Lower lobe of right lung (tissue), 2 donors: ENCODE measurements around the gene PCDHGB1. TPM values are rescaled to one million over a fixed set of nuclear protein-coding genes. Genes with fewer than 3 reads are reported as not detected.

Source experiments
- ATAC-seq, 2 donors: fragments of 200-7000 bp; cut with Tn5 transposase; one replicate each; pipeline ENCODE4 v1.9.1; 2020 to 2022; ENCODE audit warnings: mild to moderate bottlenecking in 2 of 2, moderate library complexity in 2 of 2
- DNase-seq: peaks from one replicate; pipeline ENCODE4 v3.0.0-alpha.2; 2020
- H3K27ac ChIP-seq: fragments of 200-600 bp; one replicate; pipeline ENCODE4 v1.8.0; 2022
- H3K27me3 ChIP-seq: fragments of 200-600 bp; one replicate; pipeline ENCODE4 v1.8.0; 2022; ENCODE audit warnings: low read depth
- H3K36me3 ChIP-seq: fragments of 200-600 bp; one replicate; pipeline ENCODE4 v1.8.0; 2022; ENCODE audit warnings: mild to moderate bottlenecking
- H3K4me1 ChIP-seq: fragments of 200-600 bp; one replicate; pipeline ENCODE4 v1.8.0; 2022
- H3K4me3 ChIP-seq: fragments of 200-600 bp; one replicate; pipeline ENCODE4 v1.8.0; 2022; ENCODE audit warnings: mild to moderate bottlenecking
- H3K9me3 ChIP-seq: fragments of 200-600 bp; one replicate; pipeline ENCODE4 v1.8.0; 2022
- intact Hi-C: fragments of 100-400 bp; cut with DNase I; formaldehyde crosslinking; loops from one replicate; pipeline ENCODE4 v1.11.0; 2022
- total RNA-seq: library from RNA; stranded (reverse); fragmentation: NEBNext Ultra II Directional; extraction: Animal tissue kit (Norgen Biotek cat#: 25700); gene quantifications from one replicate; pipeline ENCODE4 v1.2.1, GENCODE V29; 2021
- TF ChIP-seq, protein P1 (sequence below): fragments of 200-600 bp; IDR thresholded peaks from one replicate; pipeline ENCODE4 v1.8.0; 2022; ENCODE audit warnings: antibody characterized with exemption, mild to moderate bottlenecking
- donor health status: DM: no; HTN: yes; CAD: no; lungs with severe emphysema.

PCDHGB1 gene
- total RNA-seq, 1 donor from 2014 or later: 1.8 TPM

- Histone ChIP-seq H3K9me3 (peaks cover 63% of the 10 kb centered on the region), H3K4me1 (no peaks in the 10 kb centered on the region), H3K27me3 (peaks cover 40% of the 10 kb centered on the region), H3K4me3 (no peak overlapping the region), H3K27ac (no peak overlapping the region), H3K36me3 (no peaks in the 10 kb centered on the region)
- no peak for DNase-seq
- TF ChIP-seq, protein P1, sequence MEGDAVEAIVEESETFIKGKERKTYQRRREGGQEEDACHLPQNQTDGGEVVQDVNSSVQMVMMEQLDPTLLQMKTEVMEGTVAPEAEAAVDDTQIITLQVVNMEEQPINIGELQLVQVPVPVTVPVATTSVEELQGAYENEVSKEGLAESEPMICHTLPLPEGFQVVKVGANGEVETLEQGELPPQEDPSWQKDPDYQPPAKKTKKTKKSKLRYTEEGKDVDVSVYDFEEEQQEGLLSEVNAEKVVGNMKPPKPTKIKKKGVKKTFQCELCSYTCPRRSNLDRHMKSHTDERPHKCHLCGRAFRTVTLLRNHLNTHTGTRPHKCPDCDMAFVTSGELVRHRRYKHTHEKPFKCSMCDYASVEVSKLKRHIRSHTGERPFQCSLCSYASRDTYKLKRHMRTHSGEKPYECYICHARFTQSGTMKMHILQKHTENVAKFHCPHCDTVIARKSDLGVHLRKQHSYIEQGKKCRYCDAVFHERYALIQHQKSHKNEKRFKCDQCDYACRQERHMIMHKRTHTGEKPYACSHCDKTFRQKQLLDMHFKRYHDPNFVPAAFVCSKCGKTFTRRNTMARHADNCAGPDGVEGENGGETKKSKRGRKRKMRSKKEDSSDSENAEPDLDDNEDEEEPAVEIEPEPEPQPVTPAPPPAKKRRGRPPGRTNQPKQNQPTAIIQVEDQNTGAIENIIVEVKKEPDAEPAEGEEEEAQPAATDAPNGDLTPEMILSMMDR: no peak
- intact Hi-C loops: no loop called here
- no peak for ATAC-seq
These were observed 49.8 kb downstream of the PCDHGB1 start for GRCh38 chr5:141399555-141400258.

Other genes with a start within 250 kb of the PCDHGB1 start
- 1.5 TPM for gene PCDHB3, start 249.6 kb upstream of the PCDHGB1 start, total RNA-seq
- 2.2 TPM for gene PCDHB4, start 228.3 kb upstream of the PCDHGB1 start, total RNA-seq
- 1.8 TPM for gene PCDHB5, start 214.9 kb upstream of the PCDHGB1 start, total RNA-seq
- 0.41 TPM for gene PCDHB6, start 200.0 kb upstream of the PCDHGB1 start, total RNA-seq
- 1.9 TPM for gene PCDHB7, start 177.5 kb upstream of the PCDHGB1 start, total RNA-seq
- 2.6 TPM for gene PCDHB8, start 172.3 kb upstream of the PCDHGB1 start, total RNA-seq
- 2.6 TPM for gene PCDHB16, start 167.7 kb upstream of the PCDHGB1 start, total RNA-seq
- 3.0 TPM for gene PCDHB9, start 162.9 kb upstream of the PCDHGB1 start, total RNA-seq
- 2.0 TPM for gene PCDHB10, start 157.7 kb upstream of the PCDHGB1 start, total RNA-seq
- 2.7 TPM for gene PCDHB11, start 150.5 kb upstream of the PCDHGB1 start, total RNA-seq
- 1.7 TPM for gene PCDHB12, start 141.4 kb upstream of the PCDHGB1 start, total RNA-seq
- 2.9 TPM for gene PCDHB13, start 136.2 kb upstream of the PCDHGB1 start, total RNA-seq
- 2.1 TPM for gene PCDHB14, start 126.8 kb upstream of the PCDHGB1 start, total RNA-seq
- gene PCDHB15, start 104.7 kb upstream of the PCDHGB1 start, total RNA-seq: 2.8 TPM
- 0.71 TPM for gene SLC25A2, start 46.0 kb upstream of the PCDHGB1 start, total RNA-seq
- 65.0 TPM for gene TAF7, start 29.3 kb upstream of the PCDHGB1 start, total RNA-seq
- gene PCDHGA1, start 19.6 kb upstream of the PCDHGB1 start, total RNA-seq: 0.53 TPM
- 2.7 TPM for gene PCDHGA2, start 11.3 kb upstream of the PCDHGB1 start, total RNA-seq
- 1.8 TPM for gene PCDHGA3, start 6.3 kb upstream of the PCDHGB1 start, total RNA-seq
- gene PCDHGA4, start 4.9 kb downstream of the PCDHGB1 start, total RNA-seq: 3.1 TPM
- gene PCDHGB2, start 9.9 kb downstream of the PCDHGB1 start, total RNA-seq: 3.7 TPM
- gene PCDHGA5, start 14.1 kb downstream of the PCDHGB1 start, total RNA-seq: 2.8 TPM
- gene PCDHGB3, start 20.1 kb downstream of the PCDHGB1 start, total RNA-seq: 2.2 TPM
- 3.2 TPM for gene PCDHGA6, start 23.8 kb downstream of the PCDHGB1 start, total RNA-seq
- 1.9 TPM for gene PCDHGA7, start 32.6 kb downstream of the PCDHGB1 start, total RNA-seq
- gene PCDHGB4, start 37.6 kb downstream of the PCDHGB1 start, total RNA-seq: 5.3 TPM
- 1.5 TPM for gene PCDHGA8, start 42.5 kb downstream of the PCDHGB1 start, total RNA-seq
- 9.1 TPM for gene PCDHGB5, start 47.8 kb downstream of the PCDHGB1 start, total RNA-seq
- 4.8 TPM for gene PCDHGA9, start 52.7 kb downstream of the PCDHGB1 start, total RNA-seq
- gene PCDHGB6, start 57.9 kb downstream of the PCDHGB1 start, total RNA-seq: 7.7 TPM
- gene PCDHGA10, start 62.9 kb downstream of the PCDHGB1 start, total RNA-seq: 5.4 TPM
- 15.9 TPM for gene PCDHGB7, start 67.6 kb downstream of the PCDHGB1 start, total RNA-seq
- 3.2 TPM for gene PCDHGA11, start 71.0 kb downstream of the PCDHGB1 start, total RNA-seq
- 5.9 TPM for gene PCDHGA12, start 80.4 kb downstream of the PCDHGB1 start, total RNA-seq
- gene PCDHGC3, start 125.9 kb downstream of the PCDHGB1 start, total RNA-seq: 82.4 TPM
- 1.5 TPM for gene PCDHGC4, start 134.9 kb downstream of the PCDHGB1 start, total RNA-seq
- gene PCDHGC5, start 139.0 kb downstream of the PCDHGB1 start, total RNA-seq: 1.8 TPM